Lower leg skin (tissue), 3 donors: ENCODE results near the gene CALHM3.

Experiments used
- POLR2A ChIP-seq, 2 donors: fragments of 450-650 bp; IDR thresholded peaks; one replicate each; pipeline ENCODE4 v1.6.1; 2016 to 2017; ENCODE audit warnings: antibody characterized with exemption in 2 of 2, mild to moderate bottlenecking in 1 of 2, moderate library complexity in 1 of 2
- TF ChIP-seq, protein P1 (sequence below), 3 donors: fragments of 450-650 bp; IDR thresholded peaks; one replicate each; pipeline ENCODE4 v1.5.1; 2016; ENCODE audit warnings: antibody characterized with exemption in 3 of 3, mild to moderate bottlenecking in 3 of 3, moderate library complexity in 2 of 3

DNA sequence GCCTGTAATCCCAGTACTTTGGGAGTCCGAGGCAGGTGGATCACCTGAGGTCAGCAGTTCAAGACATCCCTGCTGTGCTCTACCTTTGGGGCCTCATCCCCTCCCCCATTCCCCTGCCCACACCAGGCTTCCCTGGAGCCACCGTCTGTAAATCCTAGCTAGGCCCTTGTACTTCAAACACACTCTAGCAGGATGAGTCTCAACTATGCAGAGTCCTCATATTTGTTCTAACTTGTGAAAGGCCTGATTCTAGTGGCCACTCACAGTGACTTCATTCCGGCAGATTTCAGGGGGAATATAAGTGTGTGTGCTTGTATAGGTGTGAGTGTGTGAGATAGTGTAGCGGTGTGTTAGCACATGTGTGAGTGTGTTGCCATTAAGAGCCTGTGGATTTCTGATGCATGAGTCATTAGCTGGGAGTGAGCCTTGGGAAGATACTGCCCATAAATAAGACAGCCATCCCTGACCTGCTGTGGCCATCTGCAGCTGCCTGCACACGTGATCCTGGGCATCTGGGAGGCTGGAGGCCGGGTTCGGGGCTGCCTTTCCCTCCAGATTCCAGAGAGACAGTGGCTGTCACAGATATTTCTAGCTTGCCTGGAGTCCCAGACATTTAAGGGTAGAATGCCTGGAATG is 12.8 kb upstream of the CALHM3 start:
- TF ChIP-seq, protein P1, sequence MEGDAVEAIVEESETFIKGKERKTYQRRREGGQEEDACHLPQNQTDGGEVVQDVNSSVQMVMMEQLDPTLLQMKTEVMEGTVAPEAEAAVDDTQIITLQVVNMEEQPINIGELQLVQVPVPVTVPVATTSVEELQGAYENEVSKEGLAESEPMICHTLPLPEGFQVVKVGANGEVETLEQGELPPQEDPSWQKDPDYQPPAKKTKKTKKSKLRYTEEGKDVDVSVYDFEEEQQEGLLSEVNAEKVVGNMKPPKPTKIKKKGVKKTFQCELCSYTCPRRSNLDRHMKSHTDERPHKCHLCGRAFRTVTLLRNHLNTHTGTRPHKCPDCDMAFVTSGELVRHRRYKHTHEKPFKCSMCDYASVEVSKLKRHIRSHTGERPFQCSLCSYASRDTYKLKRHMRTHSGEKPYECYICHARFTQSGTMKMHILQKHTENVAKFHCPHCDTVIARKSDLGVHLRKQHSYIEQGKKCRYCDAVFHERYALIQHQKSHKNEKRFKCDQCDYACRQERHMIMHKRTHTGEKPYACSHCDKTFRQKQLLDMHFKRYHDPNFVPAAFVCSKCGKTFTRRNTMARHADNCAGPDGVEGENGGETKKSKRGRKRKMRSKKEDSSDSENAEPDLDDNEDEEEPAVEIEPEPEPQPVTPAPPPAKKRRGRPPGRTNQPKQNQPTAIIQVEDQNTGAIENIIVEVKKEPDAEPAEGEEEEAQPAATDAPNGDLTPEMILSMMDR (IDR thresholded peaks at IDR 0.05): no peak
- TF ChIP-seq POLR2A (IDR thresholded peaks at IDR 0.05): no peak
